GM12874 (cell line): ENCODE results near the gene NMUR1.
A peak's percentile ranks its signal among the peaks of the same experiment; 100 is the strongest.

Experiments used
- TF ChIP-seq, protein P1 (sequence below): IDR thresholded peaks from 2 replicates; pipeline ENCODE4 v1.5.1; 2011; ENCODE audit warnings: low read depth, mild to moderate bottlenecking, control low read depth, low read length, moderate library complexity; ENCODE audit not compliant: insufficient read depth

The NMUR1 gene

DNA sequence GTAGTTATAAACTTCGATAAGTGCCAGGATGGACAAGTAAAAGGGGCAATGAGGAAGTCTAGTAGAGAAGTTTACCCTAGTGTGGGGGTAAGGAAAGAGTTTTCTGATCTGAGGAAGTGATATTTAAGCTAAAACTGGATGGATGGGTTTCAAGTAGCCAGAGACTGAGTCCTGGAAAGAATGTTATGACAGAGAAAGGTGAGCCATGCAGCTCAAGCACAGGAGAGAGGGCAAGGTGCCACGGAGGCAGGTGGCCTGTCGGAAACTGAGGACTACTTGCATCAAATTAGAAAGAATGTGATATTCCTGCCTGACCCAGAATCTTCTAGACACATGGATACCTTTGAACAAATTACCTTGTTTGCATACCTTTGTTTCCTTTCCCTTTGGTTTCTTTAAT, 26.5 kb downstream of the NMUR1 start:
- TF ChIP-seq, protein P1, sequence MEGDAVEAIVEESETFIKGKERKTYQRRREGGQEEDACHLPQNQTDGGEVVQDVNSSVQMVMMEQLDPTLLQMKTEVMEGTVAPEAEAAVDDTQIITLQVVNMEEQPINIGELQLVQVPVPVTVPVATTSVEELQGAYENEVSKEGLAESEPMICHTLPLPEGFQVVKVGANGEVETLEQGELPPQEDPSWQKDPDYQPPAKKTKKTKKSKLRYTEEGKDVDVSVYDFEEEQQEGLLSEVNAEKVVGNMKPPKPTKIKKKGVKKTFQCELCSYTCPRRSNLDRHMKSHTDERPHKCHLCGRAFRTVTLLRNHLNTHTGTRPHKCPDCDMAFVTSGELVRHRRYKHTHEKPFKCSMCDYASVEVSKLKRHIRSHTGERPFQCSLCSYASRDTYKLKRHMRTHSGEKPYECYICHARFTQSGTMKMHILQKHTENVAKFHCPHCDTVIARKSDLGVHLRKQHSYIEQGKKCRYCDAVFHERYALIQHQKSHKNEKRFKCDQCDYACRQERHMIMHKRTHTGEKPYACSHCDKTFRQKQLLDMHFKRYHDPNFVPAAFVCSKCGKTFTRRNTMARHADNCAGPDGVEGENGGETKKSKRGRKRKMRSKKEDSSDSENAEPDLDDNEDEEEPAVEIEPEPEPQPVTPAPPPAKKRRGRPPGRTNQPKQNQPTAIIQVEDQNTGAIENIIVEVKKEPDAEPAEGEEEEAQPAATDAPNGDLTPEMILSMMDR: no peak

DNA sequence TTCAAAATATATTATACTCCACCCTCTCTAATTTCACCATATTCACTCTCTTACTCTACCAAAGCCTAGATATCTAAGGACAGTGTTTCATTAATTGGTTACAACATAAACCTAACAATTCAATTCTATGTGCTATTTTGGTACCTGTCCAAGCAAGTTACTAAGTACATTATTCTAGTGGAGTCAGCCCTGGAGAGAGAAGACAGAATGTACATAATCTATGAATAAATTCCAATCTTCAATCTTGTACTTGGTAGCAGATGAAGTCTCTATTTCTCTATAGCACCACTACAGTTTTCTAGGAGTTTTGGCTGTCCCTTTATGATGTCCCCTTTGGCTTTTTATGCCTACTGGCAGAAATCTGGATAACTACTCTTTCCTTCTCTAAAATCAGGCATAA, 27.6 kb downstream of the NMUR1 start:
- TF ChIP-seq, protein P1: no peak

DNA sequence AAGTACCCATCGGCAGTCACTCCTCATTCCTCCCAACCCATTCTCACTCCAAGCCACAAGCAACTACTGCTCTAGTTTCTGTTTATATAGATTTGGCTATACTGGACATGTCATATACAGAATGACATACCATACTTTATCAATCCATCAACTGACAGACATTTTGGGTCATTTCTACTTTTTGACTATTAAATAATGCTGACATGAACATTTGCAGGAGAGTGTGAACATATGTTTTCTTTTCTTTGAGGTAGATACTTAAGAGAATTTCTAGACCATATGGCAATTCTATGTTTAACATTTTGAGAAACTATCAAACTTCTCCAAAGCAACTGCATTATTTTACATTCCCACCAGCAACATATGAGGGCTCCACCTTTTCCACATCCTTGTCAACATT, 32.6 kb downstream of the NMUR1 start:
- TF ChIP-seq, protein P1: no peak

DNA sequence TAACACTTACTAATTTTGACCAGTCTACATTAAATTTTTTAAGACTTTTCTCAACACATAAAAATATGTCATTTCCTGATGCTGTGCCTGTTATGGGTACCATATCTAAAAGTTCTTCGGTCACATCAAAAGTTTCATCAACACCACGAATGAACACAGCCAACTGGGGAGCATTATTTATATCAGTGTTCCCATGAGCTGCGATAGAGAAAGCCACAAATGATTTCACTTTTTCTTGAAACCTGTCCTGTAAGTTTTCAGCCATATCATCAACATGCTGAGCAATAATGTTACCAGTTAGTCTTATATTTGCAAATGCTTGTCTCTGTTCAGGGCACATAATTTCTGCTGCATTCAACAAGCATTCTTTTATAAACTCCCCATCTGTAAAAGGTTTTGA, 35.6 kb downstream of the NMUR1 start:
- TF ChIP-seq, protein P1: no peak

DNA sequence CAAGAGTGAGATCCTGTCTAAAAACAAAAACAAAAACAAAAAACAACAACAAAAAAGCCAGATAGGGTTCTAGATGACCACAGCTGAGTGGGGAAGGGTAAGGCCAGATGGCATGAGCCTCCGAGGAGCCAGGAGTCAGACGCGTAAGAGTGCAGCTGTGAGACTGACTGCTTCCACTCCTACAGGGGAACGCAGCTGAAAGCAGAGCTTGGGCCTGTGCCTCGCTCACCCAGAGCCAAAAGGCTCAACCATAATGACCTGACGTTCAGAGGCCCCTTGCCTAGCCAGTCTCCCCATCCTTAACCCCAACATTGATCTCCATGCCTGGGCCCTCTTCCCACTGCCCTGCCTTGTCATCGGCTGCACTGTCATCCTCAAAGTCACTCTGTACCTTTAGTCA, 39.4 kb downstream of the NMUR1 start:
- TF ChIP-seq, protein P1: no peak

DNA sequence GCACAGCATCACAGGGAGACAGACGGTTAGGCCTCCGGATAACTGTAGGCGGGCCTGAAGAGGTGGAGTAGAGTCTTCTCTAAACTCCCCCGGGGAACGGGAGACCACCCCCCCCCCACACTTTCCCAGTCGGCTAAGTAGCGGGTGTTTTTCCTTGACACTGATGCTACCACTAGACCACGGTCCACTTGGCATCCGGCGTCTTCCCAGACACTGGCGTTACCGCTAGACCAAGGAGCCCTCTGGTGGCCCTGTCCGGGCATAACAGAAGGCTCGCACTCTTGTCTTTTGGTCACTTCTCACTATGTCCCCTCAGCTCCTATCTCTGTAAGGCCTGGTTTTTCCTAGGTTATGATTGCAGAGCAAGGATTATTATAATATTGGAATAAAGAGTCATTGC, 40.3 kb downstream of the NMUR1 start:
- TF ChIP-seq, protein P1: peak; percentile 38

DNA sequence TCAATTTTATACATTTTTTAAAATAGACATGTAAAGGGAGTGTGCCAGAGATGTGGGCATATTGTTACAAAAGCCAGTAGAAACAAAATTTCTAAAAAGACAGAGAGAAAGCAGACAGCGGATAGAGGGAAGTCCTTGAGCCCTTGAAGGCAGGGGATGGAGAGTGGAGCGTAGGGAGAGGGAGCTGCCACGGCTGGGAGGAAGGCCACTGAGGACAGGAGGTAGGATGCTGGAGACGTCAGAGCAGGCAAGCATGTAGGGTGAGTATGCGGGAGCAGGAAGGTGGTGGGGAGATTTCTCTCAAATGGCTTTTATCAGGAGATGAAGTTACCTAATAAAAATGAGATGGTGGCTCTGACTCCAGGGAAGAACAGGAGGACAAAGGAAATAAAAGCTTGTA, 41.9 kb downstream of the NMUR1 start:
- TF ChIP-seq, protein P1: no peak
